IMR-90 (cell line): ENCODE measurements around the gene KPNA1. TPM values are rescaled to one million over a fixed set of nuclear protein-coding genes. Genes with fewer than 3 reads are reported as not detected.

Experiments used
- ATAC-seq: fragments of 200-7000 bp; cut with Tn5 transposase; 2 replicates; pipeline ENCODE4 v1.9.1; 2020; ENCODE audit warnings: low read depth, mild to moderate bottlenecking, moderate library complexity
- BruUV-seq: library from RNA; stranded (reverse); fragments of 400-500 nt; replicated peaks from 2 replicates; lab custom pipeline; 2021; lab: Mats Ljungman, UMichigan
- CTCF ChIA-PET: fragments of 300-600 bp; formaldehyde crosslinking; extraction: SDS; loops from one replicate; lab custom pipeline; 2021; ENCODE audit warnings: antibody characterized with exemption; lab: Yijun Ruan, JAX
- POLR2A ChIA-PET: fragments of 300-600 bp; sonication (Branson Sonifier 250); formaldehyde crosslinking; loops from one replicate; lab custom pipeline; 2022; ENCODE audit warnings: antibody characterized with exemption; ENCODE audit not compliant: unreplicated experiment; lab: Charles Lee
- DNase-seq: peaks from one replicate; pipeline ENCODE4 v3.0.0; 2013
- H2AFZ ChIP-seq: replicated peaks from 2 replicates; pipeline ENCODE3; 2013; ENCODE audit warnings: low read length, mild to moderate bottlenecking; ENCODE audit not compliant: poor library complexity
- H2AK5ac ChIP-seq: 2 replicates; pipeline ENCODE4 v1.6.1; 2013; ENCODE audit warnings: low read depth, low read length, inconsistent platforms
- H2AK9ac ChIP-seq: replicated peaks from 2 replicates; pipeline ENCODE3; 2013; ENCODE audit warnings: mild to moderate bottlenecking, low read depth, low read length, moderate library complexity; ENCODE audit not compliant: poor library complexity
- H2BK120ac ChIP-seq: 2 replicates; pipeline ENCODE4 v1.6.1; 2013; ENCODE audit warnings: low read depth, low read length, inconsistent platforms
- H2BK15ac ChIP-seq: 3 replicates; pipeline ENCODE4 v1.6.1; 2013; ENCODE audit warnings: low read depth, low read length, inconsistent platforms
- H2BK20ac ChIP-seq: 2 replicates; pipeline ENCODE4 v1.6.1; 2013; ENCODE audit warnings: low read depth, mild to moderate bottlenecking, inconsistent platforms, low read length, moderate library complexity
- H2BK5ac ChIP-seq: 2 replicates; pipeline ENCODE4 v1.6.1; 2013; ENCODE audit warnings: mild to moderate bottlenecking, low read depth, low read length, inconsistent platforms; ENCODE audit not compliant: poor library complexity, severe bottlenecking
- H3K14ac ChIP-seq: replicated peaks from 2 replicates; pipeline ENCODE4 v1.6.1; 2013; ENCODE audit warnings: low read depth, low read length, inconsistent platforms
- H3K18ac ChIP-seq: 2 replicates; pipeline ENCODE4 v1.6.1; 2013; ENCODE audit warnings: low read depth, low read length, control low read depth
- H3K23ac ChIP-seq: 2 replicates; pipeline ENCODE4 v1.6.1; 2013; ENCODE audit warnings: low read depth, low read length, inconsistent platforms
- H3K27ac ChIP-seq: 2 replicates; pipeline ENCODE4 v1.5.1; 2013; ENCODE audit warnings: mild to moderate bottlenecking, control low read depth, low read length; ENCODE audit not compliant: insufficient read depth
- H3K27me3 ChIP-seq: 2 replicates; pipeline ENCODE4 v1.6.1; 2013; ENCODE audit warnings: low read length; ENCODE audit not compliant: control insufficient read depth, insufficient read depth
- H3K36me3 ChIP-seq: 2 replicates; pipeline ENCODE4 v1.6.1; 2013; ENCODE audit warnings: low read length, mixed read lengths; ENCODE audit not compliant: control insufficient read depth, insufficient read depth
- H3K4ac ChIP-seq: 2 replicates; pipeline ENCODE4 v1.6.1; 2013; ENCODE audit warnings: low read depth, low read length, inconsistent platforms
- H3K4me1 ChIP-seq: 2 replicates; pipeline ENCODE4 v1.6.1; 2013; ENCODE audit warnings: low read length, mixed read lengths; ENCODE audit not compliant: control insufficient read depth, insufficient read depth
- H3K4me2 ChIP-seq: 2 replicates; pipeline ENCODE4 v1.6.1; 2013; ENCODE audit warnings: low read depth, mild to moderate bottlenecking, control low read depth, low read length, moderate library complexity
- H3K4me3 ChIP-seq: 2 replicates; pipeline ENCODE4 v1.5.1; 2013; ENCODE audit warnings: low read depth, mild to moderate bottlenecking, control low read depth, low read length, moderate library complexity; ENCODE audit not compliant: insufficient read depth
- H3K56ac ChIP-seq: 2 replicates; pipeline ENCODE4 v1.6.1; 2013; ENCODE audit warnings: low read length, inconsistent platforms; ENCODE audit not compliant: insufficient read depth; ENCODE audit errors: extremely low read depth
- H3K79me1 ChIP-seq, 2 experiments: 2 replicates each; pipeline ENCODE4 v1.6.1; 2013; ENCODE audit warnings: low read length in 2 of 2, inconsistent platforms in 1 of 2, low read depth in 1 of 2
- H3K9ac ChIP-seq: 2 replicates; pipeline ENCODE4 v1.6.1; 2013; ENCODE audit warnings: low read depth, low read length, control low read depth
- H3K9me1 ChIP-seq: 2 replicates; pipeline ENCODE4 v1.6.1; 2013; ENCODE audit warnings: low read length, inconsistent platforms; ENCODE audit not compliant: insufficient read depth
- H3K9me3 ChIP-seq: 2 replicates; pipeline ENCODE4 v1.6.1; 2013; ENCODE audit warnings: low read length; ENCODE audit not compliant: control insufficient read depth, insufficient read depth
- H4K20me1 ChIP-seq: 2 replicates; pipeline ENCODE4 v1.6.1; 2013; ENCODE audit warnings: low read length, inconsistent platforms; ENCODE audit not compliant: insufficient read depth
- H4K5ac ChIP-seq: 2 replicates; pipeline ENCODE4 v1.6.1; 2013; ENCODE audit warnings: mild to moderate bottlenecking, low read depth, low read length, control low read depth
- H4K8ac ChIP-seq, 2 experiments: 2 replicates each; pipeline ENCODE4 v1.6.1; 2013; ENCODE audit warnings: low read depth in 2 of 2, low read length in 2 of 2, control low read depth in 1 of 2, inconsistent platforms in 1 of 2
- H4K91ac ChIP-seq: 2 replicates; pipeline ENCODE4 v1.6.1; 2013; ENCODE audit warnings: low read depth, low read length, inconsistent platforms; ENCODE audit not compliant: insufficient read depth
- MAFK ChIP-seq: IDR thresholded peaks from 2 replicates; pipeline ENCODE4 v1.6.1; 2012; ENCODE audit warnings: low read depth, low read length, improper control_type of control experiment
- SMC3 ChIP-seq: fragments of 150-350 bp; IDR thresholded peaks from 2 replicates; pipeline ENCODE4 v1.6.1; 2016; ENCODE audit warnings: low read depth, mild to moderate bottlenecking, antibody characterized with exemption, low read length, moderate library complexity
- WGBS, 2 experiments: methylation state at CpG; one replicate each; pipeline versions ENCODE4 v1.1.5 to v1.1.7; 2013; ENCODE audit warnings: missing lambda C conversion rate in 2 of 2; ENCODE audit not compliant: insufficient read length in 1 of 2; ENCODE audit errors: extremely low coverage in 2 of 2; 5-methylcytosine and 5-hydroxymethylcytosine counted together
- dilution Hi-C: fragments of 300-500 bp; cut with HindIII; formaldehyde crosslinking; loops from one replicate; pipeline ENCODE4 v1.14.3; 2018; ENCODE audit warnings: low sequenced_read_pairs; ENCODE audit not compliant: unreplicated experiment
- in situ Hi-C: fragments of 300-500 bp; cut with MboI; formaldehyde crosslinking; loops from 3 replicates; pipeline ENCODE4 v1.14.3; 2019; ENCODE audit warnings: low sequenced_read_pairs, inconsistent platforms, mixed read lengths
- intact Hi-C: fragments of 100-400 bp; cut with micrococcal nuclease; formaldehyde crosslinking; loops from 2 replicates; pipeline ENCODE4 v1.10.0; 2022
- polyA plus RNA-seq, 3 experiments: library from polyadenylated mRNA; depleted of rRNA; stranded (reverse); fragments of >200 nt; gene quantifications; 2 replicates each; pipeline ENCODE4 v1.2.3, GENCODE V29; 2012; ENCODE audit warnings: low replicate concordance in 1 of 3
- total RNA-seq: library from RNA; depleted of rRNA; stranded (reverse); fragments of >200 nt; gene quantifications from 2 replicates; pipeline ENCODE4 v1.2.3, GENCODE V29; 2012

Gene KPNA1
- total and polyA plus RNA-seq, 2 of the 4 experiments (the other 2 are of a cell fraction): 30.6 to 112 TPM

- H3K79me1 ChIP-seq: no peaks in the 10 kb centered on the region
- no peak overlapping the region for H4K8ac ChIP-seq
- no peak overlapping the region for H2AK9ac ChIP-seq
- no peaks in the 10 kb centered on the region for H4K20me1 ChIP-seq
- ATAC-seq (peak; percentile 79), DNase-seq (peak; percentile 57)
- no peak overlapping the region for H2AK5ac ChIP-seq
- H4K91ac ChIP-seq: no peak overlapping the region
- H3K27me3 ChIP-seq: no peaks in the 10 kb centered on the region
- no TSS peak for BruUV-seq
- H3K9ac ChIP-seq: no peak overlapping the region
- no peak overlapping the region for H2BK20ac ChIP-seq
- no peak overlapping the region for H2BK5ac ChIP-seq
- no peak overlapping the region for H2BK15ac ChIP-seq
- no peak overlapping the region for H3K14ac ChIP-seq
- peaks cover 22% of the 10 kb centered on the region; the same call in 1 of the 2 replicates for H3K36me3 ChIP-seq
- dilution Hi-C loops (no loop called here), intact Hi-C loops (no loop called here), in situ Hi-C loops (loop anchor here (5.0 kb wide), 1 partner anchor 122 kb away; no protein-coding TSS in a partner anchor)
- no peak overlapping the region for H4K5ac ChIP-seq
- TF ChIP-seq SMC3 (no peak), MAFK (peak; percentile 84)
- H3K4me2 ChIP-seq: no peak overlapping the region
- no peak overlapping the region for H3K56ac ChIP-seq
- no peak overlapping the region for H3K18ac ChIP-seq
- POLR2A ChIA-PET: interaction anchor here (0.7 kb wide), 1 partner anchor 349 kb away, joined by 12 read pairs; no protein-coding TSS in a partner anchor
- no peak overlapping the region for H3K4ac ChIP-seq
- no peak overlapping the region for H3K27ac ChIP-seq
- peaks cover 7% of the 10 kb centered on the region; the same call in 1 of the 2 replicates for H3K9me1 ChIP-seq
- WGBS, 2 experiments: 100% methylated on average over 2 of the region's 6 CpGs; no CpG with 5 or more reads in 1 of the 2 experiments
- no peak overlapping the region for H3K23ac ChIP-seq
- H2AFZ ChIP-seq: no peak overlapping the region
- no peak overlapping the region for H3K4me3 ChIP-seq
- H2BK120ac ChIP-seq: no peak overlapping the region
- no peaks in the 10 kb centered on the region for H3K9me3 ChIP-seq
- peaks cover 3% of the 10 kb centered on the region; the same call in 1 of the 2 replicates for H3K4me1 ChIP-seq
- CTCF ChIA-PET: no interaction called here
Observed at GRCh38 chr3:122555275-122556071, 40.7 kb upstream of the KPNA1 start.
